ENCODE data around the gene LTBP2.
"Not testable (repeated sequence)": the region's sequence is repeated elsewhere in the genome, so short reads cannot be mapped to it uniquely, and the experiment has no call there.

LTBP2 gene

GRCh38 chr14:74474376-74474775 is 137.7 kb downstream of the LTBP2 start:
- no peak for DNase-seq

DNA sequence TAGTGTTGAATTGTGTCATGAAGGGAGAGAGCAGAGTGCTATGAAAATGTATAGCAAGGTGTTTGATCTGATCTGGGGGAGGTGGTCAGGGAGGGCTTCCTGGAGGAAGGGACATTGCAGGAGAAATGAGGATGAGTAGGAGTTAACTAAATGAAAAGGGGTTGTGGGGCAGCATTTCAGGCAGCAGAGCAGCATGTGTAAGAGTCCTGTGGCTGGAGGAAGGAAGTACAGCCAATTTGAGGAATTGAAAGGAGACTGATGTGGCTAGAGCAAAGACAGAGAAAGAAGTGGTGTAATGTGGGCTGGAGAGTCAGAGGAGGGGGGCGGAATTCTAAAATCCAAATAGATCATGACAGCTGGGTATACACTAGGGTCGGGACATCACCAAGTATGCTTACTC is 139.4 kb downstream of the LTBP2 start:
- DNase-seq: no peak

DNA sequence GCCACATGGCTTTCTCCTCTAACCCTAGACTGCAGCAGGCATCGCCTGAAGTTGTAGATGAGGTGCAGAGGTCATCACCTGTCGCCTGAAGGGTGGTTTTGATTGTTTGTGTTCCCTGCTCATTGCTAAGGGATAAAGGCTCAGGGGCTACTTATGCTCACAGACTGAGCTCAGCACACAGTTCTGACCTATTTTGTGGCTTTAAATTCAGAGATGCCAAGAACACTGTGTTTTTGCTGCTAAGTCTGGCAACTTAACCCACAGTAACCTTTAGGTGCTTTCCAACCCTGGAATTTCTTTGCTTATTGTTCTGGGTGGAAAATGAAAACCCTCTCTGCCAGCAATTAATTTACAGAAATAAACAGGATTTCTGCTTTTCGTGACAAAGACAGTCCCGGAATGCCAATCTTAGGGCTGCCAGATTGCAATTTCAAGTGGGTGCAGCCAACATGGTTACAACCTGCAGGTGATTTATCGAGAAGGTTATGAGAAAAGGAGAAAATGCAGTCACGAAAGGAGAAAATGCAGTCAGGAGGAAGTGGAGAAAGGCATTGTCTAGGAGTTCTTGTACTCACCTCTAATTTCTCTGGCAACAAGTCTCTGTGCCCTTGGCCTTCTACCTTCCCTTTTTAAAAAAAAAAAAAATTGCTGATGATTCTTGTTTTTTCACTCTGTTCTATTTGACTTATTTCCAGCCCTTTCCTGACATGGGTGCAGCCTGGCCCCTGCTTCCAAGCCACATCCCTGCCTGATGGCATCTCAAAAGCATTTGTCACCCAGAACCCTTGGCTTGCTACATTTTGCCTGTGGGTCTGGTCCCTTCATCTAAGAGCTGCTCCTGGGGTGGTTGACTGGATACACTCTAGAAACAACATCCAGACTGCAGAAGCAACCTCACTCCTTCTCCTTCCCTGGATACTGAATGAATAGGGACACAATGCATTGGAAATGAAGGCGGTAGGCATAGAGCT is 142.2 kb downstream of the LTBP2 start:
- no peak for DNase-seq

DNA sequence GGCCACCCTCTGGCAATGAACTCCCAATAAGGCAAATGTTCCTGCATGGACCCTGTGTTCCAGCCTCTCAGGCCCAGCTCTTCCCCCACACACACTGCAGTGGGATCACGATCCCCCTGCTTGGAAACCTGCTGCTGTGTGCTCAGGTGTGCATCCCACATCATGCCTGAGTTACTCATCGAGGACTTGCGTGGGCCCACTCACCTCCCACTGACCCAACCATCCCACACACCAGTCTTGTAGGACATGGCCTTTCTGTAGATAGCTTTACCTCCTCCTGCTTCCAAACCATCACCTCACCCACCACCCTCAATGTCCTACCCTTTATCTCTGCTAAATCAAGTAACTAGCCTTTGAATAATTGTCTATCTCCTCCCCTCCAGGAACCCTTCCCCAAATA is 143.5 kb downstream of the LTBP2 start:
- DNase-seq: no peak

- no peak for DNase-seq
Measured at GRCh38 chr14:74465335-74465734, 146.7 kb downstream of the LTBP2 start.

- no peak for DNase-seq
Measured at GRCh38 chr14:74464785-74465184, 147.3 kb downstream of the LTBP2 start.

GRCh38 chr14:74463697-74464096 is 148.3 kb downstream of the LTBP2 start:
- DNase-seq: no peak

DNA sequence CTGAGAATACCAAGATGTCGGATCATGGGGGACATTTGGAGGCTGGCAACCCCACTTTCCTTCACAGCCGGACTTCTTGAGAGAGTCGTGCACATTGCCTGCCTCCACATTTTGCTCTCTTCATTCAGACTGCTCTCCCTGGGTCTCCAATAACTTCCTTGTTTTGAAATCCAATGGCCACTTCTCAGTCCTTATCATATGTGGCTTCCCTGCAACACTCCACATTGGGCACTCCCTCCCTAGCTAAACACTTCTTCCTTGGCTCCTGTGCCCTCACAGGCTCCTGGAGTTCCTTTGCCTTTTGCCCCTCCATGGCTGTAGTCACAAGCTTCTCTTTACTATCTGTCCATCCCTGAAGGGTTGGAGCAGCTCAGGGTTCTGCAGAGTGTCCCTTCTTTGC is 149.0 kb downstream of the LTBP2 start:
- no peak for DNase-seq

- DNase-seq: no peak
Measured at GRCh38 chr14:74459976-74460375, 152.1 kb downstream of the LTBP2 start.

DNA sequence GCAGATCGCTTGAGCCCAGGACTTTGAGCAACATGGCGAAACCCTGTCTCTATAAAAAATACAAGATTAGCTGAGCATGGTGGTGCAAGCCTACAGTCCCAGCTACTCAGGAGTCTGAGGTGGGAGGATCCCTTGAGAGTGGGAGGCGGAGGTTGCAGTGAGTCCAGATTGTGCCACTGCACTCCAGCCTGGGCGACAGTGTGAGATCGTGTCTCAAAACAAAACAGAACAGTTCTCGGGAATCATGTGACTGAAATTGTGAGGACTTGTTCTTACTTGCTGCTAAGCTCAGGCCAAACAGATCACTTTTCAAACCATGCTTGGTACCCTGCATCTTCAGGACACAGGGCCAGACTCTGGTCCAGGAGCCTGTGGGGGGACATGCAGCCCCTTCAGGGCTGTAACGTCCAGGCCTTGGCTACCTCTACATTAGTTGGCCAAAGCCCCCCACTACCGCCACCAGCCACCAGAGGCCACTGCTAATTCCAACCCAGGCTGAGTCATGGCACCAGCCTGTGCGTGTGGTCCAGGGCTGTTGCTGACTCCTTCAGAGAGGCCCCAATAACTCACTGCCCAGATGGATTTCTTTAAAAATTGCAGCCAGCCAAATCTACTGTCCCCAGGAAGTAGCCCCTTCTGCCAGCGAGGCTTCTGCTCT is 152.6 kb downstream of the LTBP2 start:
- DNase-seq: peak in 1 of 2 experiments; percentile 40

DNA sequence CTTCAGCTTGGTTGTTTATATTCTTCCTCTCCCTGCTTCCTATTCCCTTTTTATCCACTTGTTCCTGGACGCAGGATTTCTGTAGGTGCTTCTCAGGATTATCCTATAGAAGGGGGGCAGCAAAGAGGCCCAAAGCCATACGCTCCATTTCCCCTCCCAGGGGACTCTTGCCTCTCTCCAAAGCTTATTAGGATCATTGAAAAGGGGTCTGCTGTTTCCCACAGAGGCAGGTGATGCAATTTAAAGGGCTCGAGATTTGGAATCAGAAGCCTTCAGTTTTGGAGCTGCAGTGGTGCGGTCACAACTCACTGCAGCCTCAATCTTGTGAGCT is 154.5 kb downstream of the LTBP2 start:
- DNase-seq: no peak

DNA sequence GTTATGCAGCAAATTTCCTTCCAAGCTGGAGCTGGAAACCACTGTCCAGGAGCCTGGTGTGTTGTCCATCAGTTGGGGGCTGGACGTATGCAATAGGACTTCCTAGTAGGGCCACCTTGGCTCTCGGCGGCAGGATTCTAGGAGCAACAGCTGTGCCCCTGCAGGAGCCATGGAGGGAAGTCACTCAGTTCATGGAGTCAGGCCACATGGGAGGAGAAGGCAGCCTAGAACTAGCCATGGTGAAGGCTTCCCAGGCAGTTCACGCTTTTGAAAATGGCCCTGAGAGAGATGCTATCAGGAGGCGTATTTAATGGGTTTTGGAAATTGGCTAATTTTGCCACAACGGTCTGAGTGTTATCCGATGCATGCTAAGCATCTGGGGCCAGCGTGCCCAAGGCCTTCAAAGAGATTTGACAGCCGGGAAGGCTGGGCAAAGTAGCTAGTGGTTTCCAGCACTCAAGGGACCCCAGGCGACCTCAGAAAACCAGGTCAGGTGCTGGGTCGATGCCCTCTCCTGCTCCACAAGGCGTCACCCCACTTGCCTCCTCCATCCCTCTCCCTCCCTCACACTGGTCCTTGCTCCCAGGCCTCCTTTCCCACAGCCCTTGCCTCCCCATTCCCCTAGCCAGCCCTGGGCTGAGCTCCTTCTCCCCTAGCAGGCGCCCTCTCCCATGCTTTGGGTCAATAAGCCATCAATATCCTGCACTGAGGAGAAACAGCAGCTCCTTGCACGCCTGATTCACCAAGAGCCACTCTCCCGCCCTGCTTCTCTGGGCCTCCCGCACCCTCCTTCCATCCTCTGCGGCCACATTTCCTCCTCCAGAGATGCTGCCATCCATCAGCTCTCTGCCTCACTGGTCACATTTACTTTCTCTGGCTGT is 155.1 kb downstream of the LTBP2 start:
- DNase-seq: no peak

GRCh38 chr14:74454397-74454796 is 157.6 kb downstream of the LTBP2 start:
- DNase-seq: not testable (repeated sequence)
